NCI-H2196 (cell line): Measurements from ENCODE around the gene TOMM5.
"Not testable (repeated sequence)": the region's sequence is repeated elsewhere in the genome, so short reads cannot be mapped to it uniquely, and the experiment has no call there.

Experiments used
- DNase-seq: peaks from one replicate; lab custom pipeline; 2025; ENCODE audit not compliant: unreplicated experiment; lab: John Stamatoyannopoulos, UW

The TOMM5 gene

DNA sequence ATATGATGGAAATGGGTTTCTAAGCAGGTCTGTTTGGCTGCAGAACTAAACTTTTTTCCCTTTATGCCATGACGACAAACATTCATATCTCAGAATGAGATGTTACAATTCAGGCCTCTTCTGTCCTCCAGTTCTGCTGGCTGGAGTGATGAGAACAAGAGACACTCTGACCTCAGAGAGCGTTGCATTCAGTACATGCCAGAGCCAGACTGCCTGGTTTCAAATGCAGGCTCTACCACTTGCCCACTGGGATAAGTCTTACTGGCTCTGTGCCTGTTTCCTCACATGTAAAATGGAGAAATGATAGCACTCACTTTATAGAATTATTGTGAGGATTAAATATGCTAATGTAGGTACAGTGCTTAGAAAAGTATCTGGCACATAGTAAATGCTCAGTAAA, 24.8 kb upstream of the TOMM5 start:
- no peak for DNase-seq

DNA sequence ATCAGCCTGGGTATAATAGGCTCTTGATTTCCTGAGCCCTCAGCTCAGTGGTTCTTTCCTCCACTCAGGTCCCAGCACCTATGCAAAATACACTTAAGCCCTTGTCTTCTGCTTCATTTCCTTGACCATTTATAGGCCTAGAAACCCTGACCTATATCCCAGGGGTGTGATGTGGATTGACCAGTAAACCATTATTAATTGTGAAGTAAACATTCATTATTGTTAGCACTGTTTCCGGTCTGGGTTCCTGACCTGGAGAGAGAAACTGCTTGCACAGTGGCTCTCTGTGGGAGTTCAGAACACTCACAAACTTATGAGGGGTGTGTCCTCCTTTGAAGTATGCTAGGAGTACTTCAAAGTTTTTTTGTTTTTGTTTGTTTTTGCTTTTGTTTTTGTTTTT, 19.6 kb upstream of the TOMM5 start:
- no peak for DNase-seq

GRCh38 chr9:37611014-37611413, 18.6 kb upstream of the TOMM5 start:
- DNase-seq = no peak

- DNase-seq = no peak
Measured at GRCh38 chr9:37609735-37610397, 17.5 kb upstream of the TOMM5 start.

GRCh38 chr9:37608250-37608649, 15.9 kb upstream of the TOMM5 start:
- no peak for DNase-seq

DNA sequence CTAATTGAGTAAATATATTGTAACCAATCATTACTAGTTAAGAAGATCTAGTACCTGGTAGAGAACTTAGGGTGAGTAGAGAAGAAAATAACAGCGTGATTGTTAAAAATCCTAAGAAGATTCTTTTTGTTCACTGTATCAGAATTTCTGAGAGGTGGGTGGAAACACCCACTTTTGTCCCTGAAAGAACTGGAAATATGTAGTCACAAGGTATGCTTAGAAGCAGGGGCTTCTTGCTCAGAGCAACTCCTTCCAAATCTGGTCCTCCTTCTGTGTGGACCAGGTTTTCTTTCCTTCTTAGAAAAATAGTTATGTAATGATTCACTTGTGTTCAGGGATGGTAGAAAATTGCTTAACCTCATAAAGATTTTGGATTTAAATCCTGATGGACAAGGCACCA, 11.9 kb upstream of the TOMM5 start:
- no peak for DNase-seq

DNA sequence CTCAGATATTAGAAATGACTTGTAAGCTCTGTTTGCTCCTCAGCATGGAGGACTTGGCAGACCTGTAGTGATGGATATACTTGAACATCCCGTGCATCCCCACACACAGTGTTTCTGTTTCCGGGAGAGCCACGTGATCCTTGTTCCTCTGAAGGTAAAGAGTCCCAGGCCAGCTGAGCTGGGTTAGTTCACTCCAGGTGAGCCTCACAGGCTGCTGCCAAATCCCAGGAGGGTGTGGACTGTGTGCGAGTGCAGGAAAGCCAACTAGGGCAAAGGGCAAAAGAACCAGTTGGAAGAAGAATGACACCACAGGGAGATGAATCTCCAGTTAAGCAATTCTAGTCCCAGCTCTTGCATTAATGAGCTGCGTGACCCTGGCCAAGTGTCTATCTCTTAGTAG, 10.4 kb upstream of the TOMM5 start:
- peak; percentile 76 for DNase-seq

DNA sequence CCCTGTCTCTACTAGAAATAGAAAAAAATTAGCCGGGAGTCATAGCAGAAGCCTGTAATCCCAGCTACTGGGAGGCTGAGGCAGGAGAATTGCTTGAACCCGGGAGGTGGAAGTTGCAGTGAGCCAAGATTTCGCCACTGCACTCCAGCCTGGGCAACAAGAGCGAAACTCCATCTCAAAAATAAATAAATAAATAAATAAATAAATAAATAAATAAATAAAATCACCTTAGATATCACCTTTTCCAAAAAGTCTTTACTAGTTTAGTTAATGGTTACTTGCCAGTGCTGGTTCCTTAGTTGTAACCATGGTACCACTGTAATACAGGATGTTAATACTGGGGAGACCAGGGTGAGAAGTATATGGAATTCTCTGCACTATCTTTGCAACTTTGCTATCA, 9.7 kb upstream of the TOMM5 start:
- not testable (repeated sequence) for DNase-seq

GRCh38 chr9:37596504-37596903, 4.1 kb upstream of the TOMM5 start:
- no peak for DNase-seq

GRCh38 chr9:37593883-37594448, 1.6 kb upstream of the TOMM5 start:
- DNase-seq = no peak

DNA sequence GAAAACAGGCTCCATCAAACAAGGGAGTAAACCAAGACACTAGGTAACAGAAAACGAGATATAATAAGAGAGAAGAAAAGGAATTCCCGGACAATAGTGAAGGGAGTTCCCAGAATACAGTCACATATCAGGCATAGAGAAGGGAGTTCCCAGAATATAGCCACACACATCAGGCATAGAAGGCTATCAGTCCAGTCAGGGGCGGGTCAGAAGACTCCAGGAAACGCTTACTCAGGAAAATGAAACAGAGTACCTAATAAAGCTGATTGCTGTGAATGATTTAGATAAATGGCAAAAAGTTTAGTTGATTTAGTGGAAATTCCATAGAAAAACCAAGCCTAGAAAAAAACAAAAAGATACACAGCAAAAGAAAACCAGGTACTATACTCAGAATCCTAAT, 4.9 kb downstream of the TOMM5 start:
- no peak for DNase-seq

DNA sequence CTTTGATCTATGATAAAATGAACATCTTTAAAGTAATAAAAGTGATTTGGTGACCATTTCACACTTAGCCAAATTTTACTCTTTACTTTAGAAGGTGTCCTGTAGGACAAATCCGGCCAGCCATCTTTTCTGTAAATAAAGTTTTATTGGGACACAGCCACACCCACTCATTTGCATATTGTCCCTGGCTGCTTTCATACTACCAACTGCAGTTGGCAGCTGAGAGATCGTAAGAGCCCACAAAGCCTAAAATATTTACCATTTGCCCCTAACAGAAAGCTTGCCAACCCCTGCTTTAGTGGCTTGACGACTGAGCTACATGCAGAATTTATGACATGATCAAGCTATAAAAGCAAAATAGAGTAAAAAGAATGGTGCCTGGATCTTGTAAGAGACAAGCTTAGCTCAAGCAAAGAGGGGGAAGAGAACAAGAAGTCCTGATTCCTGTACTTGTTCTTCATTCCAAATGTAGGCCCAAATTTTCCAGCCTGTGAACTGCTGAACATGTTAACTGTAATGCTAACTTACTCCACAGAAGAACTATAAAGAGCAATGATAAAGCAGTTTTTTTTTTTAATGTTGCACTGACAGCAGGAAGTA, 8.8 kb downstream of the TOMM5 start:
- no peak for DNase-seq

- DNase-seq = peak; percentile 56
Measured at GRCh38 chr9:37582548-37583157, 9.7 kb downstream of the TOMM5 start.

GRCh38 chr9:37575921-37576721, 16.3 kb downstream of the TOMM5 start, which contains the start of gene FBXO10:
TSS of gene FBXO10 (minus strand) at chr9:37576380. CDS start at chr9:37541768, 34,612 bp downstream.
- peak; percentile 67 for DNase-seq

- DNase-seq = no peak
Measured at GRCh38 chr9:37575511-37575914, 16.9 kb downstream of the TOMM5 start.

GRCh38 chr9:37575001-37575400, 17.4 kb downstream of the TOMM5 start:
- DNase-seq = no peak

DNA sequence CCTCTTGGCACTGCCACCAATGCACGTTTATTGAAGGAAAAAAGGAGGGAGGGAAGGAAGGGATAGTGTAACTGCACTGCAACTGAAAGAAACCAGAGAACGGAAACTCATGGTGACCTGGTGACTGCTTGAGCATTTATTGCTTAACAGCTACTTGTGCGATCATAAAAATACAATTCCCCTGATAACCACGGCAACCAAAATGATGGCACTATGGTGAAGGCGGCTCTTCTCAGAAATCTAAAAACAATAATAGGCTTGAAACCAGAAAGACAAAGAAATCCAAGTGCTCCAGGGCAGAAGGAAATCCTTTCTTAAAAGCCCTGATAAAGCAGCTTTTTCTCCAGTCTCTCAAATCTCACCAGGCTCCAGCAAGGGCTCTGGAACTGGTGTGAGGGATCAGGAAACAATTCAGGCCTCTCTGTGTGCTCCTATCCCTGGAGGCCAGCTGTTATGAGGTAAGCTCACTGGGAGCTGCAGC, 18.1 kb downstream of the TOMM5 start:
- peak; percentile 34 for DNase-seq

DNA sequence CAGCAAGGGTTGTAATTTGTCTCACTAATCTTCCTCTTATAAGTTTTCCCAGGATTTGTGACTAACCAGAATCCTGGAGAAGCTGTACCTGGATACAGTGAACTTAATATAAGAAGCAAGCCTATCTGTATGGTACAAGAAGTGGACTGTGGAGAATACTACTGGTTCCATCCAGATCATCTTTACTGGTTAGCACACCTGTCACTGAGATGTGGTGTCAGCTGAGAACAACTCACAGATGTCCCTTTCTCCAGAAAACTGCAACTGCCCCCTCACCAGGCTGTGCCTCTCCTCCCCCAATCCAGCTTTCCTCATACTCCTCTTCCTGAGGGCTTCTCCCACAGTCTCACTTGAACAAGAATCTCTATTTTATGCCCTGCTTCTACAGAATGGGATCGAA, 21.1 kb downstream of the TOMM5 start:
- DNase-seq = no peak

- DNase-seq = no peak
Measured at GRCh38 chr9:37566716-37567115, 25.7 kb downstream of the TOMM5 start.

- no peak for DNase-seq
Measured at GRCh38 chr9:37565661-37566618, 26.5 kb downstream of the TOMM5 start.
